HG03066 (cell line): ENCODE data around the gene CCDC172.

Source experiments
- ATAC-seq: cut with Tn5 transposase; IDR thresholded peaks from one replicate; pipeline ENCODE4 v1.9.1; 2021; ENCODE audit warnings: low read depth; ENCODE audit not compliant: unreplicated experiment

The CCDC172 gene

GRCh38 chr10:116427671-116428070 lies 103.4 kb downstream of the CCDC172 start, which contains the start of gene PNLIPRP3:
Gene PNLIPRP3 (plus strand): TSS chr10:116427847. CDS start chr10:116428013, 166 bp downstream.
- ATAC-seq = no peak

GRCh38 chr10:116429288-116429977 lies 105.2 kb downstream of the CCDC172 start:
- ATAC-seq = no peak
